GM12878 (cell line): ENCODE measurements around the gene VNN1. TPM values are rescaled to one million over a fixed set of nuclear protein-coding genes. Genes with fewer than 3 reads are reported as not detected.
A peak's percentile ranks its signal among the peaks of the same experiment; 100 is the strongest.

Source experiments
- ATAC-seq: fragments of 200-7000 bp; cut with Tn5 transposase; 3 replicates; pipeline ENCODE4 v1.9.1; 2020; ENCODE audit warnings: mild to moderate bottlenecking, moderate library complexity
- BruUV-seq: library from RNA; stranded (reverse); fragments of 400-500 nt; replicated peaks from 2 replicates; lab custom pipeline; 2021; lab: Mats Ljungman, UMichigan
- CTCF ChIA-PET: fragments of 300-600 bp; sonication (Branson Sonifier 250); formaldehyde crosslinking; extraction: SDS; loops from one replicate; lab custom pipeline; 2021; ENCODE audit warnings: inconsistent platforms; lab: Yijun Ruan, JAX
- POLR2A ChIA-PET: fragments of 350-600 bp; formaldehyde crosslinking; extraction: SDS; loops from one replicate; lab custom pipeline; 2021; ENCODE audit warnings: inconsistent platforms; lab: Charles Lee
- RAD21 ChIA-PET: fragments of 300-600 bp; sonication (Branson Sonifier 250); formaldehyde crosslinking; loops from one replicate; lab custom pipeline; 2023; ENCODE audit warnings: antibody characterized with exemption; ENCODE audit not compliant: unreplicated experiment; lab: Charles Lee
- SMC1A ChIA-PET: fragments of 300-600 bp; sonication (Branson Sonifier 250); formaldehyde crosslinking; loops from one replicate; lab custom pipeline; 2023; ENCODE audit not compliant: unreplicated experiment, uncharacterized antibody; lab: Charles Lee
- DNase-seq: peaks from one replicate; pipeline ENCODE4 v3.0.0-alpha.2; 2011; ENCODE audit warnings: low read depth, low spot score
- FAIRE-seq: peaks from 3 replicates; lab custom pipeline; 2011; peaks lifted over from hg19 to GRCh38; lab: Jason Lieb, UNC
- H2AFZ ChIP-seq: 2 replicates; pipeline ENCODE4 v1.6.0; 2011; ENCODE audit warnings: low read depth, low read length, control low read depth; ENCODE audit not compliant: control insufficient read depth
- H3K27ac ChIP-seq: 2 replicates; pipeline ENCODE4 v1.5.1; 2011; ENCODE audit warnings: control low read depth; ENCODE audit not compliant: control insufficient read depth, insufficient read depth
- H3K27me3 ChIP-seq, 2 experiments: replicated peaks in 1 of 2; 2 replicates each; pipeline versions ENCODE4 v1.6.0 to v1.6.1; 2011; ENCODE audit warnings: low read length in 1 of 2; ENCODE audit not compliant: control insufficient read depth in 2 of 2, insufficient read depth in 2 of 2
- H3K36me3 ChIP-seq, 2 experiments: 2 replicates each; pipeline ENCODE4 v1.5.1; 2011; ENCODE audit warnings: low read length in 1 of 2; ENCODE audit not compliant: control insufficient read depth in 2 of 2, insufficient read depth in 2 of 2
- H3K4me1 ChIP-seq: 2 replicates; pipeline ENCODE4 v1.6.1; 2011; ENCODE audit warnings: mild to moderate bottlenecking, low read length, moderate library complexity, mixed read lengths; ENCODE audit not compliant: control insufficient read depth, insufficient read depth
- H3K4me2 ChIP-seq: 2 replicates; pipeline ENCODE4 v1.6.0; 2011; ENCODE audit warnings: control low read depth; ENCODE audit not compliant: control insufficient read depth, insufficient read depth
- H3K4me3 ChIP-seq: fragments of 200-600 bp; sonication (generic); 2 replicates; pipeline ENCODE4 v1.5.1; 2016
- H3K79me2 ChIP-seq: 2 replicates; pipeline ENCODE4 v1.6.0; 2011; ENCODE audit warnings: low read length; ENCODE audit not compliant: control insufficient read depth, insufficient read depth
- H3K9ac ChIP-seq: 2 replicates; pipeline ENCODE4 v1.8.0; 2011; ENCODE audit warnings: low read length, control low read depth, mixed read lengths; ENCODE audit not compliant: control insufficient read depth, insufficient read depth
- H3K9me3 ChIP-seq: replicated peaks from 3 replicates; pipeline ENCODE4 v1.5.1; 2011; ENCODE audit warnings: mild to moderate bottlenecking, low read length; ENCODE audit not compliant: control insufficient read depth, insufficient read depth
- H4K20me1 ChIP-seq: 2 replicates; pipeline ENCODE4 v1.6.0; 2011; ENCODE audit not compliant: control insufficient read depth, insufficient read depth
- ATF7 ChIP-seq: fragments of 450-650 bp; IDR thresholded peaks from 2 replicates; pipeline ENCODE4 v1.6.1; 2016; ENCODE audit warnings: low read depth, mild to moderate bottlenecking
- BCL11A ChIP-seq: IDR thresholded peaks from 2 replicates; pipeline ENCODE4 v1.6.1; 2011; ENCODE audit warnings: low read depth, low read length
- BHLHE40 ChIP-seq, 2 experiments: fragments of 450-650 bp in 1 of 2; IDR thresholded peaks; 2 replicates each; pipeline ENCODE4 v1.6.1; 2011 to 2017; ENCODE audit warnings: low read depth in 2 of 2, borderline replicate concordance in 1 of 2, improper control_type of control experiment in 1 of 2, low read length in 1 of 2, mild to moderate bottlenecking in 1 of 2
- BRCA1 ChIP-seq: IDR thresholded peaks from 2 replicates; pipeline ENCODE4 v1.6.1; 2011; ENCODE audit warnings: low read depth, low read length, improper control_type of control experiment
- EP300 ChIP-seq, 2 experiments: fragments of 150-350 bp in 1 of 2; IDR thresholded peaks; 2 replicates each; pipeline ENCODE4 v1.6.1; 2011 to 2012; ENCODE audit warnings: low read depth in 2 of 2, low read length in 2 of 2, borderline replicate concordance in 1 of 2, improper control_type of control experiment in 1 of 2, inconsistent platforms in 1 of 2; ENCODE audit not compliant: control insufficient read depth in 1 of 2
- HCFC1 ChIP-seq: fragments of 150-350 bp; IDR thresholded peaks from 2 replicates; pipeline ENCODE4 v1.6.1; 2014; ENCODE audit warnings: low read length
- IKZF1 ChIP-seq: fragments of 450-650 bp; conservative IDR thresholded peaks from 2 replicates; pipeline ENCODE4 v1.6.1; 2017; ENCODE audit warnings: antibody characterized with exemption, mild to moderate bottlenecking
- IKZF2 ChIP-seq, 2 experiments: fragments of 450-650 bp; IDR thresholded peaks; 2 replicates each; pipeline ENCODE4 v1.6.1; 2017; ENCODE audit warnings: mild to moderate bottlenecking in 2 of 2, moderate library complexity in 2 of 2
- NBN ChIP-seq: fragments of 450-650 bp; IDR thresholded peaks from 2 replicates; pipeline ENCODE4 v1.6.1; 2016
- NFIC ChIP-seq: IDR thresholded peaks from 2 replicates; pipeline ENCODE4 v1.6.1; 2012; ENCODE audit warnings: low read depth, mild to moderate bottlenecking, inconsistent platforms, low read length, moderate library complexity
- NFYA ChIP-seq: IDR thresholded peaks from 2 replicates; pipeline ENCODE4 v1.6.1; 2011; ENCODE audit warnings: low read depth, mild to moderate bottlenecking, low read length, improper control_type of control experiment, borderline replicate concordance
- RAD51 ChIP-seq: fragments of 450-650 bp; IDR thresholded peaks from 2 replicates; pipeline ENCODE4 v1.6.1; 2016; ENCODE audit warnings: moderate library complexity, mild to moderate bottlenecking, inconsistent platforms
- RBBP5 ChIP-seq: fragments of 200-600 bp; sonication (generic); conservative IDR thresholded peaks from 2 replicates; pipeline ENCODE4 v1.6.1; 2016
- RELA ChIP-seq: fragments of 450-650 bp; IDR thresholded peaks from 2 replicates; pipeline ENCODE4 v1.8.0; 2014; ENCODE audit warnings: borderline replicate concordance; ENCODE audit not compliant: partially characterized antibody
- RUNX3 ChIP-seq: IDR thresholded peaks from 2 replicates; pipeline ENCODE4 v1.6.1; 2012; ENCODE audit warnings: low read length, inconsistent platforms
- SMAD1 ChIP-seq: fragments of 450-650 bp; IDR thresholded peaks from 2 replicates; pipeline ENCODE4 v1.6.1; 2018; ENCODE audit warnings: mild to moderate bottlenecking, low read depth; ENCODE audit not compliant: partially characterized antibody
- WGBS: methylation state at CpG from one replicate; pipeline ENCODE4 v1.1.6; 2016; ENCODE audit warnings: low lambda C conversion rate; ENCODE audit not compliant: insufficient replicate concordance, insufficient coverage; ENCODE audit errors: missing lambda C conversion rate; 5-methylcytosine and 5-hydroxymethylcytosine counted together
- in situ Hi-C: fragments of 300-500 bp; cut with MboI; formaldehyde crosslinking; loops from 9 replicates; pipeline ENCODE4 v1.14.3; 2018; ENCODE audit warnings: mixed read lengths
- intact Hi-C: fragments of 100-400 bp; cut with micrococcal nuclease; formaldehyde crosslinking; loops from one replicate; pipeline ENCODE4 v1.14.2; 2022; ENCODE audit not compliant: unreplicated experiment
- polyA plus RNA-seq, 11 experiments: library from polyadenylated mRNA; depleted of rRNA in 4 of 11; unstranded in 6 of 11; stranded (reverse) in 5 of 11; fragments of >200 nt; fragmentation: Nextera tagmentation in 4 of 11; fragmentation: Illumina TruSeq in 1 of 11; extraction: Ambion mirVana in 4 of 11; extraction: Trizol in 1 of 11; gene quantifications; 1 replicate in 1 of 11; 2 replicates in 10 of 11; pipeline versions ENCODE4 v1.2.1 to v1.2.3, GENCODE V29; 2011 to 2016; ENCODE audit warnings: inconsistent platforms in 2 of 11, missing spikeins in 2 of 11, low read depth in 1 of 11
- total RNA-seq, 4 experiments: library from RNA; depleted of rRNA in 3 of 4; stranded (reverse); fragments of >200 nt in 3 of 4; fragmentation: Illumina TruSeq in 1 of 4; extraction: Trizol in 1 of 4; gene quantifications; 2 replicates each; pipeline versions ENCODE4 v1.2.1 to v1.2.3, GENCODE V29; 2013 to 2021
- TF ChIP-seq, protein P1 (sequence below): fragments of 450-650 bp; formaldehyde crosslinking; IDR thresholded peaks from 2 replicates; pipeline ENCODE4 v1.4.0; 2020; ENCODE audit warnings: mild to moderate bottlenecking, moderate library complexity
- TF ChIP-seq, protein P2 (sequence below): IDR thresholded peaks from 2 replicates; pipeline ENCODE4 v1.6.1; 2011; ENCODE audit warnings: low read depth, low read length, improper control_type of control experiment, borderline replicate concordance

VNN1 gene
- total and polyA plus RNA-seq, 10 of the 15 experiments (the other 5 are each of a cell fraction or from before 2014, with no cell fraction given): not detected

DNA sequence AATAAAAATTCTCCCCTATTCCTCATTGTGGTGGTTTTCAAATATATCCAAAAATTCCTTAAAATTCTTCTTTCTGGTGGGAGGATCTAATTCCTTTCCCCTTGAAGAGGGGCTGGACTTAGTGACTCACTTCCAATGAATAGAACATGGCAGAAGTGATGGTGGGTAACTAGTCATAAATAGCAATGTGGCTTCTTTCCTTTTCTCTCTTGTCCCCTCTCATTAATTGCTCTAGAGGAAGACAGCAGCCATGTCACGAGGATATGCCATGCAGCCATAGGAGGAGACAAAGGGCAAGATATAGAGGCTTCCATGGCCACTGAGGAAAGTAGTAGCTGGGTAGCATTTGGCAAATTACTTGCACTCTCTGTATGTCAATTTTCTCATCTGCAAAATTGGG lies 38.0 kb upstream of the VNN1 start (continued):
- TF ChIP-seq BRCA1: no peak
- TF ChIP-seq, protein P1, sequence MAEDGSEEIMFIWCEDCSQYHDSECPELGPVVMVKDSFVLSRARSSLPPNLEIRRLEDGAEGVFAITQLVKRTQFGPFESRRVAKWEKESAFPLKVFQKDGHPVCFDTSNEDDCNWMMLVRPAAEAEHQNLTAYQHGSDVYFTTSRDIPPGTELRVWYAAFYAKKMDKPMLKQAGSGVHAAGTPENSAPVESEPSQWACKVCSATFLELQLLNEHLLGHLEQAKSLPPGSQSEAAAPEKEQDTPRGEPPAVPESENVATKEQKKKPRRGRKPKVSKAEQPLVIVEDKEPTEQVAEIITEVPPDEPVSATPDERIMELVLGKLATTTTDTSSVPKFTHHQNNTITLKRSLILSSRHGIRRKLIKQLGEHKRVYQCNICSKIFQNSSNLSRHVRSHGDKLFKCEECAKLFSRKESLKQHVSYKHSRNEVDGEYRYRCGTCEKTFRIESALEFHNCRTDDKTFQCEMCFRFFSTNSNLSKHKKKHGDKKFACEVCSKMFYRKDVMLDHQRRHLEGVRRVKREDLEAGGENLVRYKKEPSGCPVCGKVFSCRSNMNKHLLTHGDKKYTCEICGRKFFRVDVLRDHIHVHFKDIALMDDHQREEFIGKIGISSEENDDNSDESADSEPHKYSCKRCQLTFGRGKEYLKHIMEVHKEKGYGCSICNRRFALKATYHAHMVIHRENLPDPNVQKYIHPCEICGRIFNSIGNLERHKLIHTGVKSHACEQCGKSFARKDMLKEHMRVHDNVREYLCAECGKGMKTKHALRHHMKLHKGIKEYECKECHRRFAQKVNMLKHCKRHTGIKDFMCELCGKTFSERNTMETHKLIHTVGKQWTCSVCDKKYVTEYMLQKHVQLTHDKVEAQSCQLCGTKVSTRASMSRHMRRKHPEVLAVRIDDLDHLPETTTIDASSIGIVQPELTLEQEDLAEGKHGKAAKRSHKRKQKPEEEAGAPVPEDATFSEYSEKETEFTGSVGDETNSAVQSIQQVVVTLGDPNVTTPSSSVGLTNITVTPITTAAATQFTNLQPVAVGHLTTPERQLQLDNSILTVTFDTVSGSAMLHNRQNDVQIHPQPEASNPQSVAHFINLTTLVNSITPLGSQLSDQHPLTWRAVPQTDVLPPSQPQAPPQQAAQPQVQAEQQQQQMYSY (CRISPR knock-in tag): no peak
- no peak for TF ChIP-seq NFYA
- no peak for TF ChIP-seq RELA
- TF ChIP-seq HCFC1: no peak

DNA sequence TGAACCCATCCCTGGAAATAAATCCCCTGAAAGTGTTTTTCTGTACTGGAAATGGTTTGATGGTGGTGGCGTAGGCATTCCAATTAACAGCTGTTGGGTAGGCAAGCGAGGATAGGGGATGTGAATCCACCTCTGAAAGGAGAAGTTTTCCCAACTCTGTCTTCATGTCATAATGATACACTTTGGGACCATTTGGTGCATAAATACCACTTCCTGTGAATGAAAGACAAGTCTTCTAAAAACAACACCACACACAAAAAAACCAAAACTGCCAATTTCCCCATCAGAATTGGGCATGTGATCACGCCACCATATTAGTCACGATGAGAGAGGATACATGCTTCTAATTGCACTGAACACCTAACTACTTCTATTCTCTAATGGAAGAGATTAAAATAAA lies 37.5 kb upstream of the VNN1 start:
- FAIRE-seq (no peak), DNase-seq (peak; percentile 48)
- H3K79me2 ChIP-seq: no peaks in the 10 kb centered on the region
- intact Hi-C loops: no loop called here
- RAD21 ChIA-PET: interaction anchor here (2.1 to 3.3 kb wide), 2 partner anchors 12 to 255 kb away, joined by 11 to 25 read pairs; no protein-coding TSS in a partner anchor
- TF ChIP-seq IKZF2 (IDR thresholded peaks at IDR 0.05): peak in 1 of 2 experiments; percentile 9; a peak in 1 of 4 replicates
- no peak for TF ChIP-seq RBBP5
- TF ChIP-seq RUNX3: peak; percentile 68
- TF ChIP-seq ATF7: 0 out of 2 replicates have a peak, but pooled peaks have one; percentile 9
- 0 out of 2 replicates have a peak, but pooled peaks have one; percentile 23 for TF ChIP-seq BCL11A
- no peak for TF ChIP-seq NBN
- TF ChIP-seq, protein P2, sequence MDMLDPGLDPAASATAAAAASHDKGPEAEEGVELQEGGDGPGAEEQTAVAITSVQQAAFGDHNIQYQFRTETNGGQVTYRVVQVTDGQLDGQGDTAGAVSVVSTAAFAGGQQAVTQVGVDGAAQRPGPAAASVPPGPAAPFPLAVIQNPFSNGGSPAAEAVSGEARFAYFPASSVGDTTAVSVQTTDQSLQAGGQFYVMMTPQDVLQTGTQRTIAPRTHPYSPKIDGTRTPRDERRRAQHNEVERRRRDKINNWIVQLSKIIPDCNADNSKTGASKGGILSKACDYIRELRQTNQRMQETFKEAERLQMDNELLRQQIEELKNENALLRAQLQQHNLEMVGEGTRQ: peak; percentile 24; the same call in 1 of the 2 replicates
- no peak for TF ChIP-seq BRCA1
- TF ChIP-seq SMAD1: no peak
- TF ChIP-seq EP300 (IDR thresholded peaks at IDR 0.05; ENCODE audit: borderline replicate concordance in 1 of 2, control insufficient read depth in 1 of 2, low read depth in 2 of 2, low read length in 2 of 2): 0 out of 4 replicates have a peak, but pooled peaks of 1 of the 2 experiments have one; percentile 45
- TF ChIP-seq NFIC: peak; percentile 42
- peak; percentile 38 to 65; a peak in 3 of 4 replicates for TF ChIP-seq BHLHE40 (IDR thresholded peaks at IDR 0.05; ENCODE audit: borderline replicate concordance in 1 of 2, low read depth in 2 of 2, low read length in 1 of 2)
- peak; percentile 85 for TF ChIP-seq RAD51
- peak; percentile 68 for TF ChIP-seq IKZF1
- TF ChIP-seq, all 136 proteins: peak for 10
- Histone ChIP-seq H3K36me3 (peaks cover 0 to 2% of the 10 kb centered on the region in 2 experiments; a peak in 1 of 4 replicates), H3K4me1 (peaks cover 21% of the 10 kb centered on the region), H3K9me3 (no peaks in the 10 kb centered on the region), H3K4me3 (peak overlapping the region; percentile 18; the same call in 1 of the 2 replicates), H3K27me3 (no peaks in the 10 kb centered on the region), H3K4me2 (peak overlapping the region; percentile 89), H3K9ac (no peak overlapping the region; the same call in 1 of the 2 replicates), H3K27ac (peak overlapping the region; percentile 72), H4K20me1 (no peaks in the 10 kb centered on the region), H2AFZ (peak overlapping the region; percentile 29)
- BruUV-seq: no TSS peak
- CTCF ChIA-PET: interaction anchor here (0.9 kb wide), 1 partner anchor 61 kb away, joined by 3 read pairs; no protein-coding TSS in a partner anchor
- ATAC-seq: peak; percentile 79
- 44% methylated on average over 4 of the region's 4 CpGs for WGBS
- POLR2A ChIA-PET: interaction anchor here (0.5 to 1.7 kb wide), 2 partner anchors 10 to 62 kb away, joined by 4 to 5 read pairs; no protein-coding TSS in a partner anchor
- SMC1A ChIA-PET: interaction anchor here (1.7 to 8.1 kb wide), 3 partner anchors 14 to 255 kb away, joined by 7 to 80 read pairs (median 14); partner anchors contain the start of gene SLC18B1
- in situ Hi-C loops: no loop called here
